GM19238 (cell line): ENCODE measurements around the gene ZFP42.
"Not testable (repeated sequence)": the region's sequence is repeated elsewhere in the genome, so short reads cannot be mapped to it uniquely, and the experiment has no call there.

Experiments
- DNase-seq: peaks from one replicate; pipeline ENCODE4 v3.0.0; 2011; ENCODE audit warnings: low spot score; ENCODE audit not compliant: insufficient read length

The ZFP42 gene

GRCh38 chr4:187995322-187996207 lies at the start of gene ZFP42:
Gene ZFP42 (plus strand): TSS chr4:187995771. CDS start chr4:188002808, 7,037 bp downstream.
- no peak for DNase-seq

- DNase-seq = no peak
Observed at GRCh38 chr4:187961171-187961570, 34.4 kb upstream of the ZFP42 start.

- DNase-seq = no peak
Observed at GRCh38 chr4:187961961-187962360, 33.6 kb upstream of the ZFP42 start.

GRCh38 chr4:187962926-187963325 lies 32.6 kb upstream of the ZFP42 start:
- DNase-seq = no peak

GRCh38 chr4:187965726-187966125 lies 29.8 kb upstream of the ZFP42 start:
- no peak for DNase-seq

GRCh38 chr4:187972135-187972534 lies 23.4 kb upstream of the ZFP42 start:
- DNase-seq = no peak

- DNase-seq = no peak
Observed at GRCh38 chr4:187983746-187984145, 11.8 kb upstream of the ZFP42 start.

GRCh38 chr4:187992971-187993370 lies 2.6 kb upstream of the ZFP42 start:
- DNase-seq = no peak

GRCh38 chr4:187993827-187994226 lies 1.7 kb upstream of the ZFP42 start:
- DNase-seq = no peak

- no peak for DNase-seq
Observed at GRCh38 chr4:187996502-187997177, 1.1 kb downstream of the ZFP42 start.

- DNase-seq = not testable (repeated sequence)
Observed at GRCh38 chr4:187997991-187998390, 2.4 kb downstream of the ZFP42 start.

GRCh38 chr4:187999406-187999932 lies 3.9 kb downstream of the ZFP42 start:
- DNase-seq = no peak

- no peak for DNase-seq
Observed at GRCh38 chr4:188002323-188002722, 6.8 kb downstream of the ZFP42 start.

GRCh38 chr4:188002751-188003150 lies 7.2 kb downstream of the ZFP42 start:
- no peak for DNase-seq

- DNase-seq = no peak
Observed at GRCh38 chr4:188005561-188005960, 10.0 kb downstream of the ZFP42 start.

- DNase-seq = no peak
Observed at GRCh38 chr4:188006285-188006848, 10.8 kb downstream of the ZFP42 start.

- no peak for DNase-seq
Observed at GRCh38 chr4:188008377-188008776, 12.8 kb downstream of the ZFP42 start.

GRCh38 chr4:188012426-188012945 lies 16.9 kb downstream of the ZFP42 start:
- DNase-seq = no peak

- no peak for DNase-seq
Observed at GRCh38 chr4:188015025-188015940, 19.7 kb downstream of the ZFP42 start.

- no peak for DNase-seq
Observed at GRCh38 chr4:188016754-188017153, 21.2 kb downstream of the ZFP42 start.

- DNase-seq = no peak
Observed at GRCh38 chr4:188018262-188018661, 22.7 kb downstream of the ZFP42 start.
